Hepatocyte (in vitro differentiated cells): ENCODE data around the gene CYTH2. TPM values are rescaled to one million over a fixed set of nuclear protein-coding genes. Genes with fewer than 3 reads are reported as not detected.

Source experiments
- DNase-seq: peaks from one replicate; pipeline ENCODE4 v3.0.0-alpha.2; 2016; ENCODE audit warnings: low spot score
- H2AFZ ChIP-seq: fragments of 200-600 bp; sonication (generic); 2 replicates; pipeline ENCODE4 v1.6.0; 2016; ENCODE audit warnings: antibody characterized with exemption, mild to moderate bottlenecking
- H3K27ac ChIP-seq: fragments of 200-600 bp; sonication (generic); 2 replicates; pipeline ENCODE4 v1.5.1; 2016; ENCODE audit warnings: mild to moderate bottlenecking
- H3K27me3 ChIP-seq: fragments of 200-600 bp; sonication (generic); 2 replicates; pipeline ENCODE4 v1.6.1; 2016
- H3K36me3 ChIP-seq: fragments of 200-600 bp; sonication (generic); replicated peaks from 2 replicates; pipeline ENCODE4 v1.5.1; 2016; ENCODE audit warnings: low read depth; ENCODE audit not compliant: insufficient read depth
- H3K4me1 ChIP-seq: fragments of 200-600 bp; sonication (generic); 2 replicates; pipeline ENCODE4 v1.5.1; 2016; ENCODE audit warnings: mild to moderate bottlenecking, moderate library complexity; ENCODE audit not compliant: insufficient read depth
- H3K4me2 ChIP-seq: fragments of 200-600 bp; sonication (generic); 2 replicates; pipeline ENCODE4 v1.6.0; 2016
- H3K4me3 ChIP-seq: fragments of 200-600 bp; sonication (generic); 2 replicates; pipeline ENCODE4 v1.5.1; 2016; ENCODE audit warnings: mild to moderate bottlenecking
- H3K79me2 ChIP-seq: fragments of 200-600 bp; sonication (generic); 2 replicates; pipeline ENCODE4 v1.6.0; 2017; ENCODE audit warnings: mild to moderate bottlenecking
- H3K9me2 ChIP-seq: fragments of 200-600 bp; sonication (generic); replicated peaks from 2 replicates; pipeline ENCODE4 v1.6.0; 2017; ENCODE audit warnings: mild to moderate bottlenecking; ENCODE audit not compliant: insufficient read depth
- H3K9me3 ChIP-seq: fragments of 200-600 bp; sonication (generic); 2 replicates; pipeline ENCODE4 v1.5.1; 2016; ENCODE audit warnings: low read depth, mild to moderate bottlenecking
- H4K20me1 ChIP-seq: fragments of 200-600 bp; sonication (generic); 2 replicates; pipeline ENCODE4 v1.6.0; 2016; ENCODE audit warnings: mild to moderate bottlenecking; ENCODE audit not compliant: insufficient read depth, poor library complexity, severe bottlenecking
- CTCF ChIP-seq: fragments of 200-600 bp; sonication (generic); IDR thresholded peaks from 2 replicates; pipeline ENCODE4 v1.5.1; 2016; ENCODE audit warnings: antibody characterized with exemption, mild to moderate bottlenecking; ENCODE audit not compliant: poor library complexity
- EZH2 ChIP-seq: fragments of 200-600 bp; sonication (generic); IDR thresholded peaks from 2 replicates; pipeline ENCODE4 v1.6.1; 2016; ENCODE audit warnings: antibody characterized with exemption, mild to moderate bottlenecking, borderline replicate concordance
- EZH2phosphoT487 ChIP-seq: fragments of 200-600 bp; sonication (generic); IDR thresholded peaks from one replicate; pipeline ENCODE4 v1.6.1; 2018; ENCODE audit warnings: antibody characterized with exemption, mild to moderate bottlenecking, low read depth, moderate library complexity; ENCODE audit not compliant: unreplicated experiment, severe bottlenecking
- WGBS: methylation state at CpG from one replicate; pipeline ENCODE4 v1.1.6; 2016; ENCODE audit warnings: low lambda C conversion rate; ENCODE audit errors: missing lambda C conversion rate; 5-methylcytosine and 5-hydroxymethylcytosine counted together
- polyA plus RNA-seq: library from polyadenylated mRNA; unstranded; fragments of >200 nt; fragmentation: Nextera tagmentation; extraction: Ambion mirVana; gene quantifications from 2 replicates; pipeline ENCODE4 v1.2.1, GENCODE V29; 2016
- total RNA-seq: library from RNA; depleted of rRNA; stranded (reverse); fragments of >200 nt; gene quantifications from 2 replicates; pipeline ENCODE4 v1.2.3, GENCODE V29; 2014

Gene CYTH2
- total and polyA plus RNA-seq, 2 experiments from 2014 or later, result 63.1 to 80.1 TPM

- Histone ChIP-seq H3K36me3 (no peaks in the 10 kb centered on the region), H4K20me1 (peaks cover 21% of the 10 kb centered on the region), H3K27me3 (no peaks in the 10 kb centered on the region), H3K9me2 (no peaks in the 10 kb centered on the region), H3K79me2 (peaks cover 8% of the 10 kb centered on the region), H2AFZ (no peak overlapping the region), H3K9me3 (no peaks in the 10 kb centered on the region), H3K4me1 (no peaks in the 10 kb centered on the region), H3K4me3 (no peak overlapping the region), H3K27ac (no peak overlapping the region), H3K4me2 (no peak overlapping the region)
- no peak for DNase-seq
- 97% methylated on average over 9 of the region's 9 CpGs for WGBS
- TF ChIP-seq CTCF (no peak), EZH2phosphoT487 (no peak), EZH2 (no peak)
Measured at GRCh38 chr19:48476176-48476575, 7.0 kb downstream of the CYTH2 start.

- no peaks in the 10 kb centered on the region for H3K36me3 ChIP-seq
- no peak overlapping the region for H2AFZ ChIP-seq
- 100% methylated on average over 5 of the region's 10 CpGs for WGBS
- no peaks in the 10 kb centered on the region for H3K9me3 ChIP-seq
- TF ChIP-seq CTCF, result no peak
- TF ChIP-seq EZH2phosphoT487, result no peak
- TF ChIP-seq EZH2, result no peak
- H3K27me3 ChIP-seq, result no peaks in the 10 kb centered on the region
- no peak overlapping the region for H3K4me3 ChIP-seq
- H3K27ac ChIP-seq, result no peak overlapping the region
- DNase-seq, result no peak
- peaks cover 11% of the 10 kb centered on the region for H4K20me1 ChIP-seq
- H3K9me2 ChIP-seq, result no peaks in the 10 kb centered on the region
- H3K79me2 ChIP-seq, result no peaks in the 10 kb centered on the region
- H3K4me1 ChIP-seq, result no peaks in the 10 kb centered on the region
- no peak overlapping the region for H3K4me2 ChIP-seq
Measured at GRCh38 chr19:48477067-48477685, 8.0 kb downstream of the CYTH2 start.

DNA sequence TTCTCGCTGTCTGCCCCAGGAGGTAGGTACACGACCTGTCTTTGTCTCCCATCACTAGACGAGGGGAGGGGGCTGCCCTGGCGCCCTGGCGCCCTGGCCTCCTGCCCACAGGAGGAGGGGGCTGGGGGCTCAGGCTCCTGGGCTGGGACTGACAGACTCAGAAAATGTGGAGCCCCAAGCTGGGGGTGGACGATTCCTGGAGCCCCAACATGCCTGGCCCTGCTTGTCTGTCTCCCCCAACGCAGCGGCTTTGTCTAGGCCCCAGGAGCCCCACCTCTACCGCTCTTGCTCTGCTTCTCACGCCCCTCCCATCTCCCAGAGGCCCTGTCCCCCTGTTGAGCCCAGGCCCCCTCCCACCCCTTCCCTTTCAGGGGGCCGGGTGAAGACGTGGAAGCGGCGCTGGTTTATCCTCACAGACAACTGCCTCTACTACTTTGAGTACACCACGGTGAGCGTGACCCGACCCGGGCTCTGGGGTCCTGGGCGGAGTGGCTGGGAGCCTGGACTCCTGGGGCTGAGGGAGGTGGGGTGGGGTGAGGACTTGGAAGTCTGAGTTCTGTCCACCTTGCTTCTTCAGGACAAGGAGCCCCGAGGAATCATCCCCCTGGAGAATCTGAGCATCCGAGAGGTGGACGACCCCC lies 8.6 kb downstream of the CYTH2 start:
- Histone ChIP-seq H3K36me3 (no peaks in the 10 kb centered on the region), H4K20me1 (peaks cover 7% of the 10 kb centered on the region)

More for the DNA sequence above, 8.6 kb downstream of the CYTH2 start:
- Histone ChIP-seq H3K9me2 (no peaks in the 10 kb centered on the region), H3K4me3 (no peak overlapping the region), H3K27me3 (no peaks in the 10 kb centered on the region), H3K4me1 (no peaks in the 10 kb centered on the region), H3K27ac (no peak overlapping the region), H2AFZ (no peak overlapping the region), H3K9me3 (no peaks in the 10 kb centered on the region), H3K4me2 (no peak overlapping the region), H3K79me2 (no peaks in the 10 kb centered on the region)
- no peak for TF ChIP-seq CTCF
- no peak for TF ChIP-seq EZH2
- no peak for TF ChIP-seq EZH2phosphoT487
- no peak for DNase-seq
- WGBS, result 93% methylated on average over 16 of the region's 22 CpGs
